ENCODE results near the gene ALG9. TPM values are rescaled to one million over a fixed set of nuclear protein-coding genes. Genes with fewer than 3 reads are reported as not detected.
"Not testable (repeated sequence)": the region's sequence is repeated elsewhere in the genome, so short reads cannot be mapped to it uniquely, and the experiment has no call there.

The ALG9 gene
- polyA plus RNA-seq, 2 of the 4 experiments (the other 2 are of a cell fraction), result 15.3 to 33.3 TPM

GRCh38 chr11:111785886-111786412 lies 85.4 kb downstream of the ALG9 start:
- no peaks in the 10 kb centered on the region for H3K4me1 ChIP-seq
- POLR2A ChIA-PET, result no interaction called here
- ATAC-seq, result no peak

DNA sequence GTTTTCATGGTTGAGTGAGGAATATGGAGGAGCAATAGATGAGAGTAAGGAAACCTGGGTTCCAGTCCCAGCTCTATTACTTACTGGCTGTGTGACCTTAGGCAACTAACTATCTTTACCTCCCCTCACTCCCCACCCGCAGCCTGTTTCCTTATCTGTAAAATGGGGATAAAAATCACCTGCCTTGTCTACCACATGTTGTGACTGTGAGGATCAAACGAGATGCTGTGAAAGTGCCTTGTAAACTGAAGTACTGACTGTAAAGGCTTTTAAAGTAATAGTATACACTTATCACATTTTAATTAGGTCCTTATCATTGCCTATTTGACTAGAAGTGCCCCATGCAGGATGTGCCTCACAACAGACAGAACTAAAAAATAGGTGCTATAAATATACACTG lies 86.3 kb downstream of the ALG9 start:
- Histone ChIP-seq H3K27ac (no peak overlapping the region), H3K4me2 (no peak overlapping the region), H3K4me3 (no peak overlapping the region), H3K4me1 (no peaks in the 10 kb centered on the region), H3K9me3 (no peaks in the 10 kb centered on the region)
- 93% methylated on average over 2 of the region's 2 CpGs for WGBS (ENCODE audit: missing lambda C conversion rate)
- ChIA-PET POLR2A (no interaction called here), CTCF (interaction anchor here (5.7 kb wide), 1 partner anchor 7 kb away, joined by 27 read pairs; no protein-coding TSS in a partner anchor)
- FAIRE-seq (no peak), DNase-seq (ENCODE audit: low read depth in 1 of 2, low spot score in 1 of 2) (no peak), ATAC-seq (no peak)
- TF ChIP-seq FOSL2 (IDR thresholded peaks at IDR 0.05) (no peak), FOSL2 (CRISPR knock-in tag; IDR thresholded peaks at IDR 0.05) (no peak), HOXB13 (CRISPR knock-in tag; IDR thresholded peaks at IDR 0.05; ENCODE audit: low read depth) (no peak), EHMT2 (IDR thresholded peaks at IDR 0.05; ENCODE audit: low read depth) (no peak), RNF2 (IDR thresholded peaks at IDR 0.05; ENCODE audit: borderline replicate concordance, low read depth) (no peak), RARB (CRISPR knock-in tag; IDR thresholded peaks at IDR 0.05) (no peak), HOXB5 (CRISPR knock-in tag; IDR thresholded peaks at IDR 0.05) (no peak), CEBPB (IDR thresholded peaks at IDR 0.05) (no peak)

More at GRCh38 chr11:111785886-111786412, 85.4 kb downstream of the ALG9 start:
- Histone ChIP-seq H3K27ac (no peak overlapping the region), H3K9me3 (no peaks in the 10 kb centered on the region), H3K4me3 (no peak overlapping the region), H3K4me2 (no peak overlapping the region)
- 91% methylated on average over 2 of the region's 2 CpGs for WGBS (ENCODE audit: missing lambda C conversion rate)
- FAIRE-seq (no peak), DNase-seq (ENCODE audit: low read depth in 1 of 2, low spot score in 1 of 2) (no peak)
- CTCF ChIA-PET, result interaction anchor here (5.7 kb wide), 1 partner anchor 8 kb away, joined by 27 read pairs; no protein-coding TSS in a partner anchor
- TF ChIP-seq POLR2AphosphoS2 (conservative IDR thresholded peaks at IDR 0.05; ENCODE audit: low read length) (no peak), ZC3H11A (IDR thresholded peaks at IDR 0.05) (no peak), NPAS2 (CRISPR knock-in tag; IDR thresholded peaks at IDR 0.05; ENCODE audit: borderline replicate concordance) (no peak), SMC3 (IDR thresholded peaks at IDR 0.05) (no peak), HMGXB4 (CRISPR knock-in tag; IDR thresholded peaks at IDR 0.05; ENCODE audit: borderline replicate concordance) (no peak), ZFP36 (IDR thresholded peaks at IDR 0.05; ENCODE audit: borderline replicate concordance, partially characterized antibody) (no peak), JUNB (IDR thresholded peaks at IDR 0.05) (no peak), SREBF2 (IDR thresholded peaks at IDR 0.05) (no peak), EHF (CRISPR knock-in tag; IDR thresholded peaks at IDR 0.05) (no peak), RNF2 (IDR thresholded peaks at IDR 0.05; ENCODE audit: borderline replicate concordance, low read depth) (no peak), HOXB13 (CRISPR knock-in tag; IDR thresholded peaks at IDR 0.05; ENCODE audit: low read depth) (no peak), HES2 (IDR thresholded peaks at IDR 0.05) (no peak), ESRRA (IDR thresholded peaks at IDR 0.05; ENCODE audit: borderline replicate concordance, low read length) (no peak), POLR2A (IDR thresholded peaks at IDR 0.05; ENCODE audit: low read length) (no peak), FOSL2 (IDR thresholded peaks at IDR 0.05) (no peak), FOSL2 (CRISPR knock-in tag; IDR thresholded peaks at IDR 0.05) (no peak)
- TF ChIP-seq, protein P1, sequence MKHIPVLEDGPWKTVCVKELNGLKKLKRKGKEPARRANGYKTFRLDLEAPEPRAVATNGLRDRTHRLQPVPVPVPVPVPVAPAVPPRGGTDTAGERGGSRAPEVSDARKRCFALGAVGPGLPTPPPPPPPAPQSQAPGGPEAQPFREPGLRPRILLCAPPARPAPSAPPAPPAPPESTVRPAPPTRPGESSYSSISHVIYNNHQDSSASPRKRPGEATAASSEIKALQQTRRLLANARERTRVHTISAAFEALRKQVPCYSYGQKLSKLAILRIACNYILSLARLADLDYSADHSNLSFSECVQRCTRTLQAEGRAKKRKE (CRISPR knock-in tag; IDR thresholded peaks at IDR 0.05; ENCODE audit: low read depth), result no peak

- H3K27ac ChIP-seq; H3K4me1 ChIP-seq; H3K9me3 ChIP-seq; DNase-seq (ENCODE audit: low read depth in 1 of 2, low spot score in 1 of 2); POLR2A ChIA-PET; H3K4me3 ChIP-seq; FAIRE-seq; H3K4me2 ChIP-seq; ATAC-seq: not testable (repeated sequence)
- 93% methylated on average over 10 of the region's 10 CpGs for WGBS (ENCODE audit: missing lambda C conversion rate)
- CTCF ChIA-PET, result interaction anchor here (0.6 kb wide), 1 partner anchor 562 kb away, joined by 3 read pairs; no protein-coding TSS in a partner anchor
These were observed 87.1 kb downstream of the ALG9 start for GRCh38 chr11:111784311-111784710.
